Measurements from ENCODE around the gene FERMT2. TPM values are rescaled to one million over a fixed set of nuclear protein-coding genes. Genes with fewer than 3 reads are reported as not detected.

Gene FERMT2
- total RNA-seq, 2 donors from 2014 or later: 38.8 to 62.9 TPM

GRCh38 chr14:52937306-52937705 is 13.5 kb downstream of the FERMT2 start:
- Histone ChIP-seq H3K4me1 (replicated peaks) (no peaks in the 10 kb centered on the region), H3K4me3 (no peak overlapping the region), H3K27ac (no peak overlapping the region), H3K9me3 (no peaks in the 10 kb centered on the region), H3K27me3 (replicated peaks; ENCODE audit: insufficient read depth) (no peaks in the 10 kb centered on the region), H3K36me3 (no peaks in the 10 kb centered on the region)
- WGBS: 71% methylated on average over 4 of the region's 4 CpGs
- no peak for DNase-seq (ENCODE audit: low spot score)
- intact Hi-C loops (cut with DNase I): no loop called here
- TF ChIP-seq CTCF (IDR thresholded peaks at IDR 0.05) (no peak), POLR2AphosphoS5 (IDR thresholded peaks at IDR 0.05) (no peak), POLR2A (IDR thresholded peaks at IDR 0.05) (no peak)

DNA sequence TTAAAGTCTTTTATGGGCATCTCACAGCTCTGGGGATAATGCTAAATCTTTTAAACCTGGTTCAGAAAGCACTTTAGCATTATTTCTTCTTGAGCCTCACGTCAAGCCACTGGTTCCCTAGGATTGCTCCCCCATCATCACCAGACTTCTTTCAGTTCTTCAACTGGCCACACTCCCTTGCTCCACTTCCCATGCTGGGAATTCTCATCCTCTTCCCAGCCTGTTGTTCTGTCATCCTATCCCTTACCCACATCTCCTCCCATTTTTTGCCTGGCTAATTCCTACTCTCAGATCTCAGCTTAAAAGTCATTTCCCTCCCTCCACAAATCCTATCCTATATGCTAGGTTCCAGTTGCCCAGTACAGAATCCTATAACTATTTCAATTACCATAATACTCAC is 14.4 kb downstream of the FERMT2 start:
- H3K4me1 ChIP-seq (replicated peaks): no peaks in the 10 kb centered on the region
- H3K27me3 ChIP-seq (replicated peaks; ENCODE audit: insufficient read depth): no peaks in the 10 kb centered on the region
- no peak for DNase-seq (ENCODE audit: low spot score)
- H3K36me3 ChIP-seq: no peaks in the 10 kb centered on the region
- intact Hi-C loops (cut with DNase I): no loop called here
- no peaks in the 10 kb centered on the region for H3K9me3 ChIP-seq
- H3K4me3 ChIP-seq: no peak overlapping the region
- H3K27ac ChIP-seq: no peak overlapping the region
- WGBS: 82% methylated on average over 1 of the region's 1 CpG
- TF ChIP-seq POLR2A (IDR thresholded peaks at IDR 0.05) (no peak), CTCF (IDR thresholded peaks at IDR 0.05) (no peak), POLR2AphosphoS5 (IDR thresholded peaks at IDR 0.05) (no peak)

DNA sequence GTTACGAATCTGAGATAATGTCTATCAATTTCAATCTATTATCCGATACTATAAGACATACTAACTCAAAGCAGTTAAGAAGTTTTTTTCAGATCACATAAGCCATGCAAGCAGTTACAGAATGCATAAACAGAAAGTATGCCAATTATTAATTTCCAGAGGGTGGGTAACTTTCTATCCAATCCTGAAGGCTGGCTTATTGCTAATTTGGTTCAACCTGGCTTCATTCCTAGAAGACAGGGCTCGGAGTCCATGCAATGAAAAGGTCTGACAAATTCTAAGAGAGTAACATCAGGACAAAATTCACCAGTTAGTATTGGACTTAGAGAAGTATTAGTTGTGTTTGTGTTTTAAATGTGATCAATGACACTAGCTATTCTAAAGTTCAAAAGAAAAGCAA is 15.0 kb downstream of the FERMT2 start:
- TF ChIP-seq POLR2AphosphoS5 (IDR thresholded peaks at IDR 0.05) (no peak), POLR2A (IDR thresholded peaks at IDR 0.05) (no peak), CTCF (IDR thresholded peaks at IDR 0.05) (no peak)
- no peak for DNase-seq (ENCODE audit: low spot score)

GRCh38 chr14:52934762-52935161 is 16.1 kb downstream of the FERMT2 start:
- no peak overlapping the region for H3K4me3 ChIP-seq
- no peak overlapping the region for H3K27ac ChIP-seq
- DNase-seq (ENCODE audit: low spot score): no peak
- 64% methylated on average over 2 of the region's 2 CpGs for whole genome bisulfite sequencing
- intact Hi-C loops (cut with DNase I): no loop called here
- no peaks in the 10 kb centered on the region for H3K36me3 ChIP-seq
- TF ChIP-seq POLR2AphosphoS5 (IDR thresholded peaks at IDR 0.05): no peak
- no peak for TF ChIP-seq POLR2A (IDR thresholded peaks at IDR 0.05)
- no peak for TF ChIP-seq CTCF (IDR thresholded peaks at IDR 0.05)
- no peaks in the 10 kb centered on the region for H3K9me3 ChIP-seq
- no peaks in the 10 kb centered on the region for H3K27me3 ChIP-seq (replicated peaks; ENCODE audit: insufficient read depth)
- no peaks in the 10 kb centered on the region for H3K4me1 ChIP-seq (replicated peaks)

More for the DNA sequence above, 15.0 kb downstream of the FERMT2 start:
- intact Hi-C loops (cut with DNase I): no loop called here
- 80% methylated on average over 3 of the region's 3 CpGs for WGBS
- Histone ChIP-seq H3K27me3 (replicated peaks; ENCODE audit: insufficient read depth) (no peaks in the 10 kb centered on the region), H3K27ac (no peak overlapping the region), H3K9me3 (no peaks in the 10 kb centered on the region), H3K4me3 (no peak overlapping the region), H3K36me3 (no peaks in the 10 kb centered on the region), H3K4me1 (replicated peaks) (no peaks in the 10 kb centered on the region)

- intact Hi-C loops (cut with DNase I): no loop called here
- Histone ChIP-seq H3K36me3 (no peaks in the 10 kb centered on the region), H3K4me3 (no peak overlapping the region), H3K4me1 (replicated peaks) (no peaks in the 10 kb centered on the region), H3K9me3 (no peaks in the 10 kb centered on the region), H3K27ac (no peak overlapping the region), H3K27me3 (replicated peaks; ENCODE audit: insufficient read depth) (no peaks in the 10 kb centered on the region)
- no peak for TF ChIP-seq CTCF (IDR thresholded peaks at IDR 0.05)
- no peak for DNase-seq (ENCODE audit: low spot score)
- WGBS: 94% methylated on average over 4 of the region's 4 CpGs
Observed at GRCh38 chr14:52929192-52929807, 21.6 kb downstream of the FERMT2 start.
